ENCODE measurements around the gene SPRR2E.

- TF ChIP-seq CTCF (IDR thresholded peaks at IDR 0.05) (no peak), POLR2A (IDR thresholded peaks at IDR 0.05) (no peak), EP300 (IDR thresholded peaks at IDR 0.05; ENCODE audit: low read depth) (no peak)
Observed at GRCh38 chr1:153081736-153082135, 12.6 kb downstream of the SPRR2E start.
